ENCODE results near the gene PHF19. TPM values are rescaled to one million over a fixed set of nuclear protein-coding genes. Genes with fewer than 3 reads are reported as not detected.

Gene PHF19
- total and polyA plus RNA-seq, 2 experiments from 2014 or later: 16.8 to 31.0 TPM

GRCh38 chr9:120875195-120875565 is 1.8 kb downstream of the PHF19 start:
- H3K79me2 ChIP-seq (replicated peaks; ENCODE audit: insufficient read depth): peaks cover 6% of the 10 kb centered on the region; the same call in 1 of the 2 replicates
- peak overlapping the region; percentile 89 for H3K4me3 ChIP-seq
- Mint-ChIP-seq H3K9me3 (no peaks in the 10 kb centered on the region), H3K36me3 (ENCODE audit: low read depth) (peaks cover 41% of the 10 kb centered on the region), H3K4me1 (peaks cover 59% of the 10 kb centered on the region), H3K27ac (no peak overlapping the region), H3K27me3 (ENCODE audit: insufficient read depth, low read depth, poor library complexity) (peaks cover 24% of the 10 kb centered on the region), H3K4me3 (peak overlapping the region; percentile 75; the same call in 2 of the 3 replicates)
- peaks cover 44% of the 10 kb centered on the region for H3K4me1 ChIP-seq (ENCODE audit: insufficient read depth)
- H3K27ac ChIP-seq (ENCODE audit: low read depth): peak overlapping the region; percentile 92; the same call in 1 of the 2 replicates
- TF ChIP-seq, protein P1, sequence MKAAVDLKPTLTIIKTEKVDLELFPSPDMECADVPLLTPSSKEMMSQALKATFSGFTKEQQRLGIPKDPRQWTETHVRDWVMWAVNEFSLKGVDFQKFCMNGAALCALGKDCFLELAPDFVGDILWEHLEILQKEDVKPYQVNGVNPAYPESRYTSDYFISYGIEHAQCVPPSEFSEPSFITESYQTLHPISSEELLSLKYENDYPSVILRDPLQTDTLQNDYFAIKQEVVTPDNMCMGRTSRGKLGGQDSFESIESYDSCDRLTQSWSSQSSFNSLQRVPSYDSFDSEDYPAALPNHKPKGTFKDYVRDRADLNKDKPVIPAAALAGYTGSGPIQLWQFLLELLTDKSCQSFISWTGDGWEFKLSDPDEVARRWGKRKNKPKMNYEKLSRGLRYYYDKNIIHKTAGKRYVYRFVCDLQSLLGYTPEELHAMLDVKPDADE (IDR thresholded peaks at IDR 0.05): no peak
- TF ChIP-seq STAT1 (IDR thresholded peaks at IDR 0.05; ENCODE audit: unreplicated experiment): no peak
- TF ChIP-seq EZH2phosphoT487 (IDR thresholded peaks at IDR 0.05; ENCODE audit: unreplicated experiment): no peak
- no peak for TF ChIP-seq ZNF331 (CRISPR knock-in tag; IDR thresholded peaks at IDR 0.05; ENCODE audit: low read depth)
- TF ChIP-seq EZH2 (IDR thresholded peaks at IDR 0.05; ENCODE audit: low read depth, unreplicated experiment): no peak
- TF ChIP-seq JUNB (IDR thresholded peaks at IDR 0.05; ENCODE audit: unreplicated experiment): no peak
- DNase-seq (ENCODE audit: low spot score) (no peak), ATAC-seq (no peak)
- H3K9me2 ChIP-seq (ENCODE audit: insufficient read depth): no peaks in the 10 kb centered on the region
- H4K20me1 ChIP-seq (replicated peaks; ENCODE audit: insufficient read depth): no peaks in the 10 kb centered on the region
- H2AFZ ChIP-seq: no peak overlapping the region
- H3K27me3 ChIP-seq (ENCODE audit: insufficient read depth): peaks cover 8% of the 10 kb centered on the region
- H3K4me2 ChIP-seq: peak overlapping the region; percentile 91
- peaks cover 28% of the 10 kb centered on the region for H3F3A ChIP-seq (replicated peaks; ENCODE audit: low read depth)
- peaks cover 5% of the 10 kb centered on the region; the same call in 1 of the 2 replicates for H3K36me3 ChIP-seq (ENCODE audit: insufficient read depth)

DNA sequence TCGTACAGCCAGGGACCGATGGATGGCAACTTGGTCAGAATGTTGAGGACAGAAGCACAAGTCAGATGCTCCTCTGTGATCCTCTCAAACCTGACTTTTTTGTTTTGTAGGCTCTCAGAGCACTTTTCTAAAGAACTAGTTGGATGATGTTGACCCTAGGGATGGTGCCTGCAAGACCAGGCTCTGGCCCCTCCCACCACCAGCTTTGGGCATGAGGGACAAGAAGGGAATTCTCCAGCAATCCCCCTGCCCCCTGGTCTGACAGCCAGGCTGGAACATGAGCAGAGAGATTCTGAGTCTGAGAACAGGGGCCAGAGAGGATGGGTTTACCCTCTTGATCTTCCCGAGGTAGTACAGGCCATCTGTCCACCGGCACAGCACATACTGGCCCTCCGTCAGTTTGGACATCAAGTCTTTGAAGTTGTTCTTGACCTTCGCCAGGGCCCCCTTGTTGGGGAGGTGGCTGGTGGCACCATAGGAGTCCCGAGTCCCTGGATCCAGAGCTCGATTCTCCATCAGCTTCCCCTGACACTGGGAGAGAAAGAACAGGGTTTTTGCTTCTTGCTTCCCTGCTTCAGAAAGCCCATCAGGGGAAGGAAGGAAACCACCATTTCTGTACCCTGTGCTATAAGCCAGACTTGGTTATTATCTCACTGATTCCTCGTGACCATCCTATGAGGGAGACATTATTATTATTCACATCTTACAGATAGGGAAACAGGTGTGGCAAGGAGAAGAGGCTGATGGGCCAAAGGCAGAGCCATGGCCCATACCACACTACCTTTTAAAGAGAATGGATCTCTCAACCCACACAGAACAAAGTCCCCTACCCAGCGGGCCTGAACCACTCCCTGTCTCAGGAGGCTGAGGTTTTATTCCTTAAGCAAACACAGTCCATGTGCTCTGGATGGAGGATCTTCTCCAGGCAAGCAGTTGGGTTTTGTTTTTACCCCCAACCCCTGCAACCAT is 2.5 kb downstream of the PHF19 start:
- H3F3A ChIP-seq (replicated peaks; ENCODE audit: low read depth): peaks cover 35% of the 10 kb centered on the region
- no peak overlapping the region for H2AFZ ChIP-seq
- Mint-ChIP-seq H3K27me3 (ENCODE audit: insufficient read depth, low read depth, poor library complexity) (peaks cover 24% of the 10 kb centered on the region), H3K4me3 (no peak overlapping the region; the same call in 2 of the 3 replicates), H3K36me3 (ENCODE audit: low read depth) (peaks cover 46% of the 10 kb centered on the region), H3K9me3 (no peaks in the 10 kb centered on the region), H3K4me1 (peaks cover 59% of the 10 kb centered on the region), H3K27ac (peak overlapping the region; percentile 84; the same call in 1 of the 2 replicates)
- H4K20me1 ChIP-seq (replicated peaks; ENCODE audit: insufficient read depth): no peaks in the 10 kb centered on the region
- DNase-seq (ENCODE audit: low spot score): no peak
- peaks cover 5% of the 10 kb centered on the region; the same call in 1 of the 2 replicates for H3K36me3 ChIP-seq (ENCODE audit: insufficient read depth)
- ATAC-seq: no peak
- H3K27ac ChIP-seq (ENCODE audit: low read depth): peak overlapping the region; percentile 93
- peaks cover 8% of the 10 kb centered on the region for H3K27me3 ChIP-seq (ENCODE audit: insufficient read depth)
- H3K9me2 ChIP-seq (ENCODE audit: insufficient read depth): no peaks in the 10 kb centered on the region
- peaks cover 46% of the 10 kb centered on the region for H3K4me1 ChIP-seq (ENCODE audit: insufficient read depth)
- peak overlapping the region; percentile 69 for H3K4me2 ChIP-seq
- peaks cover 6% of the 10 kb centered on the region; the same call in 1 of the 2 replicates for H3K79me2 ChIP-seq (replicated peaks; ENCODE audit: insufficient read depth)
- no peak overlapping the region for H3K4me3 ChIP-seq
- TF ChIP-seq, protein P2, sequence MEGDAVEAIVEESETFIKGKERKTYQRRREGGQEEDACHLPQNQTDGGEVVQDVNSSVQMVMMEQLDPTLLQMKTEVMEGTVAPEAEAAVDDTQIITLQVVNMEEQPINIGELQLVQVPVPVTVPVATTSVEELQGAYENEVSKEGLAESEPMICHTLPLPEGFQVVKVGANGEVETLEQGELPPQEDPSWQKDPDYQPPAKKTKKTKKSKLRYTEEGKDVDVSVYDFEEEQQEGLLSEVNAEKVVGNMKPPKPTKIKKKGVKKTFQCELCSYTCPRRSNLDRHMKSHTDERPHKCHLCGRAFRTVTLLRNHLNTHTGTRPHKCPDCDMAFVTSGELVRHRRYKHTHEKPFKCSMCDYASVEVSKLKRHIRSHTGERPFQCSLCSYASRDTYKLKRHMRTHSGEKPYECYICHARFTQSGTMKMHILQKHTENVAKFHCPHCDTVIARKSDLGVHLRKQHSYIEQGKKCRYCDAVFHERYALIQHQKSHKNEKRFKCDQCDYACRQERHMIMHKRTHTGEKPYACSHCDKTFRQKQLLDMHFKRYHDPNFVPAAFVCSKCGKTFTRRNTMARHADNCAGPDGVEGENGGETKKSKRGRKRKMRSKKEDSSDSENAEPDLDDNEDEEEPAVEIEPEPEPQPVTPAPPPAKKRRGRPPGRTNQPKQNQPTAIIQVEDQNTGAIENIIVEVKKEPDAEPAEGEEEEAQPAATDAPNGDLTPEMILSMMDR (conservative IDR thresholded peaks at IDR 0.05; ENCODE audit: low read depth in 2 of 2): no peak
- TF ChIP-seq JUNB (IDR thresholded peaks at IDR 0.05; ENCODE audit: unreplicated experiment) (no peak), STAT1 (IDR thresholded peaks at IDR 0.05; ENCODE audit: unreplicated experiment) (no peak), REST (IDR thresholded peaks at IDR 0.05; ENCODE audit: unreplicated experiment) (no peak)

Data from GM23338 (cell line).